Coronary artery (tissue), 2 donors: Measurements from ENCODE around the gene QKI.

Experiments used
- DNase-seq: peaks from one replicate; pipeline ENCODE4 v3.0.0-alpha.2; 2017; ENCODE audit warnings: low spot score
- H3K27ac ChIP-seq, 2 donors: fragments of 200-600 bp; sonication (generic); one replicate each; pipeline ENCODE4 v1.5.1; 2016 to 2019
- H3K4me3 ChIP-seq: fragments of 200-600 bp; sonication (generic); 2 replicates; pipeline ENCODE4 v1.5.1; 2016; ENCODE audit warnings: mild to moderate bottlenecking, moderate library complexity
- CTCF ChIP-seq: fragments of 200-600 bp; sonication (generic); IDR thresholded peaks from one replicate; pipeline ENCODE4 v1.5.1; 2019; ENCODE audit warnings: antibody characterized with exemption

Gene QKI

GRCh38 chr6:163616452-163616851 lies 201.9 kb downstream of the QKI start:
- TF ChIP-seq CTCF = no peak
- Histone ChIP-seq H3K27ac (no peak overlapping the region), H3K4me3 (no peak overlapping the region)
- DNase-seq = no peak

DNA sequence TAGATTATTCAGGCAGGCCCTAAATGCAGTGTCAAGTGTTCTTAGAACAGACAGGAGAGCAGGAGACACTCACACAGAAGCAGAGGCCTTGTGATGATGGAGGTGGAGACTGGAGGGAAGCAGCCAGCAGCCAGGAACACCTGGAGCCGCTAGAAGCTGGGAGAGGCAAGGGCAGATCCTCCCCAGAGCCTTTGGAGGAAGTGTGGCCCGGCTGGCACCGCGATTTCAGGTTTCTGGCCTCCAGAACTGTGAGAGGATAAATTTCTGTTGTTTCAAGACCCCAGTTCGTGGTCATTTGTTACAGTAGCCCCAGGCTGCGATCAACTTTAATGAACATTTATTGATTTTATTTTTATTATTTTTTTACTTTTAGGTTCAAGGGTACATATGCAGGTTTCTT lies 203.0 kb downstream of the QKI start:
- TF ChIP-seq CTCF = no peak
- no peak for DNase-seq
- Histone ChIP-seq H3K4me3 (no peak overlapping the region), H3K27ac (no peak overlapping the region)

DNA sequence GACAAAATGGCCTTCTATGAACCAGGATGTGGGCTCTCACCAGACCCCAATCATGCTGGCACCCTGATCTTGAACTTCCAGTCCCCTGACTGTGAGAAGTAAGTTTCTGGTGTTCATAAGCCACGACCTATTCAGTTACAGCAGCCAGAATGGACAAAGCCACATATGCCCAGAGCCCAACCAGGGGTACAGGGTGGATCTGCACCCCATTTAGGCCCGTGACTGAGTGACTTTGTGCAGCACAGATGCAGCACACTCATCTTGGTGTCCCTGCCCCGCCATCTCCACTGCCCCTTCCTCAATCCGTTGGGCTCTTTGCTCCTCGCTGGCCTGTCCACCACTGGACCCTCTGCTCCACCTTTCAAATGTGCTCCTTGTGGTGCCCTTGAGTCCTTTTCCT lies 205.6 kb downstream of the QKI start:
- Histone ChIP-seq H3K4me3 (no peak overlapping the region), H3K27ac (no peak overlapping the region)
- TF ChIP-seq CTCF = no peak
- no peak for DNase-seq

DNA sequence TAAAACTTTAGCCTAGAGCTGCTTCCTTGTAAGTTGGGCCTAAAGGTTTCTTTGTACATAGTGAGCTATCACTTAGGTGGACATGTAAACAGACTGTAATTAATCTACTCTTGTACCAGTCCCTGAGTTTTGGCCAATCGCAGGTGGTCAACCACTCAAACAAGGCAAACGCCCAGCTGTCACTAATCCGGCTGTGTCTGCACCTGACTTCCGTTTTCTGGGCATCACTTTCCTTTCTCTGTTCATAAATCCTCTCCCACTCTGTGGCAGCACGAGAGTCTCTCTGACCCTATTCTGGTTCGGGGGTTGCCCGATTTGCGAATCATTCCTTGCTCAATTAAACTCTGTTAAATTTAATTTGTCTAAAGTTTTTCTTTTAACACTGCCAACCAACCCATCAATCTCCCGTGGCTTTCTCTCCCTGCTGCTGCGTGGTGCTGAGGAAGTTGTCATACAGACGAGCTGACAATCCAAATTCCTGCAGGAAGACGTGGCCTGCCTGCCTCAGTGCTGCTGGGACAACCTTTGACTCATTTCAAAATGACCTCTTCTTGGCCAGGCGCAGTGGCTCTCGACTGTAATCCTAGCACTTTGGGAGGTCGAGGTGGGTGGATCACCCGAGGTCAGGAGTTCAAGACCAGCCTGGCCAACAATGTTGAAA lies 206.3 kb downstream of the QKI start:
- no peak for DNase-seq
- Histone ChIP-seq H3K27ac (no peak overlapping the region), H3K4me3 (no peak overlapping the region)
- TF ChIP-seq CTCF = no peak

DNA sequence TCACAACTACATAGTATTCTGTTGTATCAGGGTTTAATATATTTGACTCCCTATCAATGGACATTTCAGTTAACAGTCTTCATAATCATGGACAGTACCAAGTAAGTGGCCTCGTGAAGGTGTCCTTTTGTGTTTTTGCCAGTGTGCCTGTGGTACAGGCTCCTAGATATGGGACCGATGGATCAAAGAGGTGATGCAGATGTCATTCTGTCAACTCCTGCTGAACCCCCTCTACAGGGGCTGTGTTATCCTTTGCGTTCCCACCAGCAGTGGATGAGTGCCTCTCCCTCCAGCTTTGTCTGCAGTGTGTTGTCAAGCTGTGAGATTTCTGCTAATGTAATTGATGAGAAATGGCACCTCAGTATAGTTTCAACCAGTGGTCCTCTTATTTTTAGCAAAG lies 210.7 kb downstream of the QKI start:
- DNase-seq = no peak
- no peak for TF ChIP-seq CTCF
- no peak overlapping the region for H3K4me3 ChIP-seq
- H3K27ac ChIP-seq = no peak overlapping the region

- no peak overlapping the region for H3K4me3 ChIP-seq
- no peak for DNase-seq
- no peak overlapping the region for H3K27ac ChIP-seq
- no peak for TF ChIP-seq CTCF
Observed at GRCh38 chr6:163626073-163626867, 211.8 kb downstream of the QKI start.
